Articular chondrocyte of knee joint (primary cell): ENCODE data around the gene PRM3. TPM values are rescaled to one million over a fixed set of nuclear protein-coding genes. Genes with fewer than 3 reads are reported as not detected.

ENCODE experiments used
- small RNA-seq: library from RNA; depleted of rRNA; stranded (forward); fragments of <200 nt; gene quantifications from one replicate; pipeline ENCODE3, GENCODE V24; 2012
- total RNA-seq: library from RNA; depleted of rRNA; stranded (reverse); fragments of >200 nt; gene quantifications from 2 replicates; pipeline ENCODE4 v1.2.3, GENCODE V29; 2012

The PRM3 gene, protein sequence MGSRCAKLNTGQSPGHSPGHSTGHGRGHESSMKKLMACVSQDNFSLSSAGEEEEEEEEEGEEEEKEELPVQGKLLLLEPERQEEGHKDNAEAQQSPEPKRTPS
- not detected in 2 replicates for total RNA-seq

DNA sequence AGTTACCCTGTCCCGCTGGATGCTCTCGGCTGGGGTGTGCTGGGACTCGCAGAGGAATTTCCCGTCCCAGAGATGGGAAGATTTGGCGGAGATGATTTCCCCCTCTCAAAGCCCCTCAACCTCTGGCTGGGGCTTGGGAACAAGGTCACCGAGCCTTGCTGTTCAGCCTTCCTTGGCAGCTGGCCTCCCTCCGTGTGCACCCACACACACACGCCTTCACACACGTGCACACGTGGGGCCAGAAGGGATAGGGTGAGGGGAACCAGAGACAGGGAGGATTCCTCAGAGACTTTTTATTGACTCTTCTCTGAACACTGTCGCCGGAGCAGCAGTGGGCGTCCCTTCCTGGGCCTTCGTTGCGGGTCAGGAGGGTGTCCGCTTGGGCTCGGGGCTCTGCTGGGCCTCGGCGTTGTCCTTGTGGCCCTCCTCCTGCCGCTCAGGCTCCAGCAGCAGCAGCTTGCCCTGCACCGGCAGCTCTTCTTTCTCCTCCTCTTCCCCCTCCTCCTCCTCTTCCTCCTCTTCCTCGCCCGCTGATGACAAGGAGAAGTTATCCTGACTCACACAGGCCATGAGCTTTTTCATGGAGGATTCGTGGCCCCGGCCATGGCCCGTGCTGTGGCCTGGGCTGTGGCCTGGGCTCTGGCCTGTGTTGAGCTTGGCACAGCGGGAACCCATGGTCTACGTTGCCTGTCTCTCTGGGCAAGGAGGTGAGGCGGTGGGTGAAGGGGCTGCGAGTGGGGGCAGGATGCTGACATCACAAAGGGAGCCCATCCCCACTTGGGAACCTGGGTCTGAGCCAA lies at the start of gene PRM3:
PRM3 (minus strand) TSS at position 709 of the 800 bp plus-strand sequence; CDS start at position 675, 34 bp downstream.

DNA sequence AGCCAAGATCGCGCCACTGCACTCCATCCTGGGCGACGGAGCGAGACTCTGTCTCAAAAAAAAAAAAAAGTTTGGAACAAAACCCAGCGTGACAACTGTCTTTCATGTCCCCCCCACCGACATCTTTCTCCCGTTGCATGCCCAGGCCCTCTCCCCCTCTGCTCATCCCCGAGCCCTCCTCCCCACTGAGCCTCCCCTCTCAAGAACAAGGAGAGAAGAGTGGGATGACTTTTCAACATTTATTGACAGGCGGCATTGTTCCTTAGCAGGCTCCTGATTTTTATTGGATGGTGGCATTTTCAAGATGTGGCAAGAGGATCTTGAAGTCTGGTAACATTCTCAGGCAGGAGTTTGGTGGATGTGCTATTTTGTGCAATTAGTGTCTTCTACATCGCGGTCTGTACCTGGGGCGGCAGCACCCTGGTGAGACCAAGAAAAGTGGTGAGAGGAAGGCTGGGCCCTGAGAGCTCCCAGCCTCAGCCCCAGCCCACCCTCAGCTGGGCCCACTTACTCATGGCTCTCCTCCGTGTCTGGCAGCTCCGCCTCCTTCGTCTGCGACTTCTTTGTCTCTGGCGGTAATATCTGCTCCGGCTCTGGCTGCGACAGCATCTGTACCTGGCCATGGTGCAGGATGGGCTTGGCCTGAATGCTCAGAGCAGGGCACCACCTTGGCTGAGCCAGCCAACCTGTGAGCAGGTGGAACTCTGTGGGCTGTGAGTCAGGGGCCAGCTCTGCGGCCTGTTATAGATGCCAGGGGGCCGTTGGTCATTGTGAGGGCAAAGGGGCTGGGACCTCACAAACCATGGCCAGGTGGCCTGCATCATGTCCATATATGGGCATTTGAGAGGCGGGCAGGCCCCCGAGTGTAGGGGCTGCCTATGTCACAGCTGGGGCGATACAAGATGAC lies 7.4 kb upstream of the PRM3 start, which contains the start of gene PRM1:
PRM1 (minus strand) TSS at position 715 of the 907 bp plus-strand sequence; CDS start at position 623, 92 bp downstream.

DNA sequence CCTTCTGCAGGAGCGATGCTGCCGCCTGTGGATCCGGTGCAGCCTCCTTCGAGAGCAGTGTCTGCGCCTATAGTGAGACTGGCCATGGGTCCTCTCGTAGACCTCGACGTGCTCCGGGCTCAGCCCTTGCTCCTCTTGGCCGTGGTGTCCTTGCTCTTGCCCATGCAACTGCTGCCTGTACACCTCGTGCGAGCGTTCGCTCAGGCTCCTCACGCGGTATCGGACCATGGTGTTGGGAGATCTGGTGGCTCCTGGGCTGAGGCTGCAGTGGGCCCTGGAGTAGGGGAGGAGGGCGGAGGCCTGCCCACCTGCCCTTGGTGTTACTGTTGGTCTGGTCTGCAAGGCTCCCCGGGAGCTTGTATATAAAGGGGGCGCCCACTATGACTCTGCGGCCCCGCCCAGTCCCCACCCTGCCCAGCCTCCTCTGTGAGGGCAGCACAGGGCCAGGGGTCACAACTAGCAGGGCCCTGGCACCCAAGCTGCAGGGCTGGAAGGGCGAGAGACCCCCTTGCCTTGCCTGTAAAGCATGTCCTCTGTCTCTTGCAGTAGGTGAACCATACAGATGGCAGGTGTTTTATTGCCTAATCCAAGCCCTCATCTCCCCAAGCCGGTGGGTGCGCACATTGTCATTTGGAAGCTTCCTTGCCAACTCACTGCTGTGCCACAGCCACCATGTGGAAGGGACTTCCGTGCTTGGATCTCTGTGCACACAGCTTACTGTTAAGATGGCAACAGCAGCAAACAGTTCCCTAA lies 2.9 kb upstream of the PRM3 start, which contains the start of gene PRM2:
PRM2 (minus strand) TSS at position 338 of the 753 bp plus-strand sequence; CDS start at position 228, 110 bp downstream.

DNA sequence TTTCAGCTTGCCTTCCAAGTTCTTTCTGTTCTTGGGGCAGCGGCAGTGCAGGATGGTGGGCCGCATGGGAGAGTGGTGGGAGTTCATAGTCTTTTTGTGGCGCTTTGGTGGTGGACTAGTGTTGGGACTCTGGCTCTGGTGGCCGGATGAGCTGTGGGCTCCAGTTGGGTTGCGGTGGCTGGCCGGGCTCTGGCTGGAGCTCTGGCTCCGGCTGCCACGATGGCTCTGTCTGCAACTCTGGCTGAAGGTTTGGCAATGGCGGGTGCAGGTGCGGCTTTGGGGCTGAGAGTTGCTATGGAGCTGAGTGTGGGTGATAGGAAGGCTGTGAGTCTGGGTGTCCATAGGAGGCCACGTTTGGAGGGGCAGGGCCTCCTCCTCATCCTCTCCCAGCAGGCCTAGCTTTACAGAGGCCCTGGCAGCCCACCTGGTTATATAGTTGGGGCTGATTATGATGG lies 4.5 kb downstream of the PRM3 start, which contains the start of gene TNP2:
TNP2 (minus strand) TSS at position 405 of the 455 bp plus-strand sequence; CDS start at position 342, 63 bp downstream.

DNA sequence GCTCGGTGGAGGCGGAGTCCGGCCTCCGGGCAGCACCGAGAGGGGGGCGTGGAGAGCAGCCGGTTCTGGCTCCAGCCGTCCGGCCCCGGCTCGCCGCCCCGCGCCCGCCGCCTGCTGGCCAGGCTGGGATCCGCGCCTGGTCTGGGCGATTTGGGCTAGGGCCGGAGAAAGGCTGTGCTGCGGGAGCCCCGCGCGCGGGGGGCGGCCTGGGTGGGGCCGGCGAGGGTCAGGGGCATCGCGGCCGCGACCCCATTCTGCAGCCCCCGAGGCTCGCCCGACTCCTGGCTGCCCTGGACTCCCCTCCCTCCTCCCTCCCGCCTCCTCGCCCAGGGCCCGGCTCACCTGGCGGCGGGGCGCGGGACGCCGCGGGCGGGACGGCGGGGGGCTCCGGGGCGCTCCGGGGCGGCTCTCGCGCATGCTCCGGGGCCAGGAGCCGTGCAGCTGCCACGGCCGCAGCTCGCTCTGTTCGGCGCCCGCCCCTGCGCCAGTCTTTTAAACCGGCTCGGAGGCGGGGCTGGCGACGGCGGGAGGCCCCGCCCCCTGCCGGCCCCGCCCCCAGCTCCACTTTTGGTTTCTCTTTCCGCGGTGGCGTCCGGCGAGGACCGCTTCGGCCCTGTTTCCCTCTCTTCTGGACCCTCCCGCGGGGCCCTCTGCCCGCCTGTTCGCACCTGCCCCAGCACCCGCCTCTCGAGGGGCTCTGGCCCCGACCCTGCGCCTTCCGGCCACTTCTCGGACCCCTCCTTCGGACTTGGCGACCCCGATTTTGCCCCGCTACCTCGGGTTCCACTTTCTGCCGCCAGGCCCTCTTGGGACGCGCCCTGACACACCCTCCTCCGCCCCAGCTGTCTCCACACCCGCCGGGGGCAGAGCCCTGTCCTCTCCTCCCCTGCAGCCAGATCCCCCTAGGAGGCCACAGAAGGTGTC lies 17.4 kb downstream of the PRM3 start, which contains the start of gene SOCS1:
SOCS1 (minus strand) TSS at position 468 of the 924 bp plus-strand sequence. CDS start 726 bp downstream, outside the sequence.

Small RNAs within 50 kb of the gene (small RNA-seq; reads per million reads assigned to genes)
- gene MIR548H2 (not detected), gene RF00019 (not detected), gene RF00554 (not detected)

Other genes starting within 250 kb of the PRM3 start
- 1.8 and 2.7 TPM in 2 replicates for gene SOCS1, start 17.4 kb downstream of the PRM3 start, total RNA-seq
- not detected in 2 replicates for gene TNP2, start 4.3 kb downstream of the PRM3 start, total RNA-seq
- not detected in 2 replicates for gene PRM2, start 2.9 kb upstream of the PRM3 start, total RNA-seq
- gene PRM1, start 7.7 kb upstream of the PRM3 start, total RNA-seq, result not detected in 2 replicates
- gene RMI2, start 71.8 kb upstream of the PRM3 start, total RNA-seq, result 3.1 and 5.7 TPM in 2 replicates